Epithelial cell of proximal tubule (primary cell): ENCODE results near the gene CAB39L. TPM values are rescaled to one million over a fixed set of nuclear protein-coding genes. Genes with fewer than 3 reads are reported as not detected.
A peak's percentile ranks its signal among the peaks of the same experiment; 100 is the strongest.

Experiments
- DNase-seq: peaks from one replicate; pipeline ENCODE4 v3.0.0-alpha.2; 2011; ENCODE audit warnings: low read depth
- H3K4me3 ChIP-seq: 2 replicates; pipeline ENCODE4 v1.5.1; 2011; ENCODE audit warnings: low read depth, mild to moderate bottlenecking, low read length
- total RNA-seq: library from RNA; depleted of rRNA; stranded (reverse); fragments of >200 nt; gene quantifications from 2 replicates; pipeline ENCODE4 v1.2.3, GENCODE V29; 2015
- TF ChIP-seq, protein P1 (sequence below): conservative IDR thresholded peaks from 2 replicates; pipeline ENCODE4 v1.5.1; 2012; ENCODE audit warnings: low read depth, mild to moderate bottlenecking, low read length

Gene CAB39L
- total RNA-seq, 1 donor from 2014 or later: 5.2 TPM

DNA sequence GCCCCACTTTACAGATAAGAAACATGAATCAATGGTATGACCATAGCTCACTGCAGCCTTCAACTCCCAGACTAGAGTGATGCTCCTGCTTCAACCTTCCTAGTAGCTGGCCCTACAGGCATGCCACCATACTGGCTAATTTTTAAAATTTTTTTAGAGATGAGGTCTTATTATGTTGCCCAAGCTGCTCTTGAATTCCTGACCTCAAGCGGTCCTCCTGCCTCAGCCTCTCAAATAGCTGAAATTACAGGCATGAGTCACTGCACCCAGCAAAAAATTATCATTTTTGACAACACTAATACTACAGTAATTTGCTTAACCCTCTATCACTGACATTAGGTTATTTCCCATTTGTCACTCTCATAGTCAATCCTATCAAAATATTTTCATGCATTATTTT is 14.7 kb downstream of the CAB39L start:
- TF ChIP-seq, protein P1, sequence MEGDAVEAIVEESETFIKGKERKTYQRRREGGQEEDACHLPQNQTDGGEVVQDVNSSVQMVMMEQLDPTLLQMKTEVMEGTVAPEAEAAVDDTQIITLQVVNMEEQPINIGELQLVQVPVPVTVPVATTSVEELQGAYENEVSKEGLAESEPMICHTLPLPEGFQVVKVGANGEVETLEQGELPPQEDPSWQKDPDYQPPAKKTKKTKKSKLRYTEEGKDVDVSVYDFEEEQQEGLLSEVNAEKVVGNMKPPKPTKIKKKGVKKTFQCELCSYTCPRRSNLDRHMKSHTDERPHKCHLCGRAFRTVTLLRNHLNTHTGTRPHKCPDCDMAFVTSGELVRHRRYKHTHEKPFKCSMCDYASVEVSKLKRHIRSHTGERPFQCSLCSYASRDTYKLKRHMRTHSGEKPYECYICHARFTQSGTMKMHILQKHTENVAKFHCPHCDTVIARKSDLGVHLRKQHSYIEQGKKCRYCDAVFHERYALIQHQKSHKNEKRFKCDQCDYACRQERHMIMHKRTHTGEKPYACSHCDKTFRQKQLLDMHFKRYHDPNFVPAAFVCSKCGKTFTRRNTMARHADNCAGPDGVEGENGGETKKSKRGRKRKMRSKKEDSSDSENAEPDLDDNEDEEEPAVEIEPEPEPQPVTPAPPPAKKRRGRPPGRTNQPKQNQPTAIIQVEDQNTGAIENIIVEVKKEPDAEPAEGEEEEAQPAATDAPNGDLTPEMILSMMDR: no peak
- DNase-seq: no peak
- no peak overlapping the region for H3K4me3 ChIP-seq

DNA sequence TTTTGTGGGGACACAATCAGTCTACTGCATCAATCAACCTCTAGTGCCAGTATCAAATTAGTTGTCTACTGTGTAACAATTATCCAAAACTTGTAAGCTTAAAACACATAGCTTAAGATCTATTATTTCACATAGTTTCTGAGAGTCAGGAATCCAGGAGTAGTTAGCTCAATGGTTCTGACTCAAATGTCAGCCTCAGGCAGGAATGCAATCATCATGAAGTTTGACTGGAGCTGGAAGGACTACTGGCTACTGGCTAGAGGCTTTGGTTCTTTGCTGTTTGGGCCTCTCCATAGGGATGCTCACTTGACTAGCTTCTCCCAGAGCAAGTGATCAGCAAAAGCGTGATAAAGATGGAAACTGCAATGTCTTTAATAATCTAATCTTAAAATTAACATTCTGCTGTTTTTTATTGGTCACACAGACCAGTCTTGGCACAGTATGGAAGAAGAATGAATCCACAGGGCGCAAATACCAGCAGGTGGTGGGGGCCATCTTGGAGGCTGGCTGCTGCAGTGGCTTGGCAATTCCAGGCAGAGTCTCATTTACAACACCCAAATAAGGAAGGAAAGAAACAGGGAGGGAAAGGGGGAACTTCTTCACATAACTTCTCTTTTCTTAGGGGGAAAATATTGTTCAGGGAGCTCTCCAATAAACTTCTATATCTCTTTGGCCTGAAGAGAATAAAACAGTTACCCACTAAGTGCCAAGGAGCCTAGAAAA is 15.7 kb downstream of the CAB39L start:
- no peak for DNase-seq
- H3K4me3 ChIP-seq: no peak overlapping the region
- TF ChIP-seq, protein P1: no peak

DNA sequence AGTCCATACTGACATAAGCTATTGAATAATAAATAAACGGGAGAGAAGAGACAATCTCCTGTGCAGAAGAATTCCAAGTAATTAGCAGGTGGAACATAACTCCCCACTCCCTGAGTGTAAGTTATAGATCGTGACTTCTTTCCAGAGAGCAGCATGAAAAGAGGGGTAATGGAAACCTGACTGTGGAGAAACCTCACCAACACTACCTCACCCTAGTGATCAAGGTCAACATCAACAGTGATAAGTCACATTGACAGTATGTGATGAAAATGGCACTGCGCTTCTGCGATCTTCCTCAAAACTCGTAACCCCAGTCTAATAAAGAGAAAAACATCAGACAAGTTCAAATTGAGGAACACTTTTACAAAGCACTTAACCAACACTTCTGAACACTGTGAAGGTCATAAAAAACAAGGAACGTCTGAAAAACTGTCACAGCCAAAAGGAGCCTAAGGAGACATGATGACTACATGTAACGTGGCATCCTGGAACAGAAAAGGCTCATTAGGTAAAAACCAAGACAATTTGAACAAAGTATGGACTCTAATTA is 19.8 kb downstream of the CAB39L start:
- TF ChIP-seq, protein P1: no peak
- DNase-seq: no peak
- H3K4me3 ChIP-seq: no peak overlapping the region

DNA sequence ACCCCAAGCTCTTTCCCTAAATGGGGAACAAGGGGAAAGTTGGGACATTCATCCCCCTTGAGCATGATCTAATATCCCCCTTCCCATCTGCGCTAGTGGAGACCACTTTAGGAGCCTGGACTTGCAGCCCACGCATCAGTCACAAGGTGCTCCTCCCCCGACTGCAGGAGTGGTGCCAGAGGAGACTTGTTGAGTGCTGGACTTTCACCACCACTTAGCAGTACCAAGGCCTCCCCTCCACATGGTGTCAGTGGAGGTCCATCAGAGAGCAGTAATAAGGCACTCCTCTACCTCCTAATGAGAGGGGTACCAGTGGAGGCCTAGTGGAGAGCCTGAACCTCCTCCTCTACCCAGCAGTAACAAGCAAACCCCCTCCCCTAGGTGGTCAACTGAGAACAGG is 22.5 kb downstream of the CAB39L start:
- no peak overlapping the region for H3K4me3 ChIP-seq
- TF ChIP-seq, protein P1: peak; percentile 15
- DNase-seq: no peak

DNA sequence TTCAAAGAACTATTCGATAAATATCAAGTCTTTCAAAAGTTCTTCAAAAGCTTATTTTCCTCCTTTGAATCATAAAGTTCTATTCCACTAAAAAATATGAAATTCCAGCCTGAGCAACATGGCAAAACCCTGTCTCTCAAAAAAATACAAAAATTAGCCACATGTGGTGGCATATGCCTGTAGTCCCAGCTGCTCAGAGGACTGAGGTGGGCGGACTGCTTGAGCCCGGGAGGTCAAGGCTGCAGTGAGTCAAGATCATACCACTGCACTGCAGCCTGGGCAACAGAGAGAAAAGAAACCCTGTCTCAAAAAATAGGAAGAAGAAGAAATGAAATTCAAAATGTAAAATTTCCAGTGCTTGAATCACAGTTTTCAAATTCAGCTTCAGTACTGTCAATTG is 24.6 kb downstream of the CAB39L start:
- no peak overlapping the region for H3K4me3 ChIP-seq
- TF ChIP-seq, protein P1: no peak
- DNase-seq: no peak

DNA sequence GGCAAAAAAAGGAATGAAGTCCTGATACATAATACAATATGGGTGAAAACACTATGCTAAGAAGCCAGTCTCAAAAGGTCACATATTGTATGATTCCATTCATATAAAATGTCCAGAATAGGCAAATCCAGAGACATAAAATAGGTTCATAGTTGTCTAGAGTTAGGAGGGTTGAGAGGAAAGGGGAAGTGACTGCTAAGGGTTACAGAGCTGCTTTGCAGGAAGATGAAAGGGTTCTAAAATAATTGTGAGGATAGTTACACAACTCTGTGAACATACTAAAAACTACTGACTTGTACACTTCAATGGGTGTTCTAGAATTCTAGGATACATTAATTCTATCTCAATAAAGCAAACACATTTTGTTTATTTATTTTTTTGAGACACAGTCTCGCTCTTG is 25.7 kb downstream of the CAB39L start:
- TF ChIP-seq, protein P1: no peak
- DNase-seq: no peak
- H3K4me3 ChIP-seq: no peak overlapping the region

DNA sequence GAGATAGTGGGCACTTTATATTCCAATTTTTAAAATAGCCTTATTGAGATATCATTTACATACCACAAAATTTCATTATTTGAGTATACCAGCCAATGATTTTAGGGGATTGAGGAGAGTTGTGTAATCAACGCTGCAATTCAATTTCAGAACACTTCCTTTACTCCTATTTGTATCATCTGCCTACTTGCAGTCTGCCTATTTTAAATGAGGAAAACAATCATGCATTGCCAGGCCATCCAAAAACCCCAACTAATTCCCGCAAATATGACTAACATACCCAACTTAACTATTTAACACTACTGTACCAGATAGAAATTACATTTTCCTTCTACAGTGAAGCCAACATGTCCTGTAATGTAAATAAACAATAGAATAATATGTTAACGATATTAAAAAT is 26.7 kb downstream of the CAB39L start:
- DNase-seq: no peak
- H3K4me3 ChIP-seq: no peak overlapping the region
- TF ChIP-seq, protein P1: no peak
